Esophagus muscularis mucosa (tissue), 4 donors: ENCODE results near the gene ELAC2. TPM values are rescaled to one million over a fixed set of nuclear protein-coding genes. Genes with fewer than 3 reads are reported as not detected.

Experiments
- DNase-seq: peaks from one replicate; pipeline ENCODE4 v3.0.0-alpha.2; 2017; ENCODE audit errors: extremely low spot score
- H3K27ac ChIP-seq, 4 donors: fragments of 200-600 bp; sonication (generic); replicated peaks in 1 of 4; 1 replicate in 3 of 4; 2 replicates in 1 of 4; pipeline ENCODE4 v1.5.1; 2016 to 2019; ENCODE audit warnings: mild to moderate bottlenecking in 1 of 4
- H3K27me3 ChIP-seq, 4 donors: fragments of 200-600 bp; sonication (generic); one replicate each; pipeline versions ENCODE4 v1.5.1 to v1.6.0; 2016 to 2019
- H3K36me3 ChIP-seq, 4 donors: fragments of 200-600 bp; sonication (generic); one replicate each; pipeline ENCODE4 v1.5.1; 2016 to 2019
- H3K4me1 ChIP-seq, 4 donors: fragments of 200-600 bp; sonication (generic); one replicate each; pipeline ENCODE4 v1.5.1; 2016 to 2019
- H3K4me3 ChIP-seq, 4 donors: fragments of 200-600 bp; sonication (generic); 1 replicate in 2 of 4; 2 replicates in 2 of 4; pipeline ENCODE4 v1.5.1; 2016 to 2019; ENCODE audit warnings: mild to moderate bottlenecking in 4 of 4, moderate library complexity in 1 of 4
- H3K9me3 ChIP-seq, 4 donors: fragments of 200-600 bp; sonication (generic); 1 replicate in 3 of 4; 2 replicates in 1 of 4; pipeline ENCODE4 v1.5.1; 2016 to 2019
- EP300 ChIP-seq: sonication (generic); formaldehyde crosslinking; IDR thresholded peaks from one replicate; pipeline ENCODE4 v1.6.1; 2017; ENCODE audit warnings: antibody characterized with exemption
- POLR2A ChIP-seq: fragments of 450-650 bp; IDR thresholded peaks from one replicate; pipeline ENCODE4 v1.6.1; 2017; ENCODE audit warnings: antibody characterized with exemption, moderate library complexity, mild to moderate bottlenecking, low read depth
- POLR2AphosphoS5 ChIP-seq, 2 donors: sonication (generic); formaldehyde crosslinking; IDR thresholded peaks; one replicate each; pipeline ENCODE4 v1.6.1; 2017; ENCODE audit warnings: antibody characterized with exemption in 2 of 2
- WGBS: methylation state at CpG from one replicate; pipeline ENCODE4 v1.1.5; 2018; 5-methylcytosine and 5-hydroxymethylcytosine counted together
- intact Hi-C: fragments of 100-400 bp; cut with DNase I; formaldehyde crosslinking; loops from one replicate; pipeline ENCODE4 v1.15.1; 2023
- total RNA-seq, 4 donors: library from RNA; depleted of rRNA; stranded (reverse); fragments of >200 nt; gene quantifications; one replicate each; pipeline versions ENCODE4 v1.1.0 to v1.2.1, GENCODE V29; 2016
- TF ChIP-seq, protein P1 (sequence below), 3 experiments: fragments of 200-600 bp in 2 of 3; fragments of 450-650 bp in 1 of 3; sonication (generic) in 2 of 3; IDR thresholded peaks; one replicate each; pipeline ENCODE4 v1.5.1; 2017 to 2019; ENCODE audit warnings: antibody characterized with exemption in 3 of 3, mild to moderate bottlenecking in 2 of 3, moderate library complexity in 1 of 3

Gene ELAC2
- total RNA-seq, 4 donors from 2014 or later: 55.5 to 94.7 (median 90.1) TPM

DNA sequence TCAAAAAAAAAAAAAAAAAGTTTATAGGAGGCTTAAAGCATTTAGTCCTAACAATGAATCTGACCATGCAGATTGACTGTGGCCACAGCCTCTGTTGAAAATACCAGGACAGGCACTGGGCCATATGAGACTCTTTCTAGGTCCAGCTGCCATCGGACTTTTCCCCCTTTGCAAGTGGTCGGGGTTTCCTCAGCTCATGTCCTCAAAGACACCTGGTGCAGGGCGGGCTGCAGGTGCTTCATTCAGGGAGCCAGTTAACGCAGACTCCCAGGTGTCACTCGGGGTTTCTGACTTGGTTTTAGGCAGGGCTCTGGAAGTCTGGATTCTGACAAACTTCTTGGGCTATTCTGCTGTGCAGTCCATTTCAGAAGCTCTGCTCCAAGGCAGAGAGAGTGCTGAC, 20.9 kb downstream of the ELAC2 start:
- peaks cover 0 to 4% (median 2%) of the 10 kb centered on the region in 4 donors for H3K4me1 ChIP-seq
- WGBS: 100% methylated on average over 3 of the region's 5 CpGs
- no peaks in the 10 kb centered on the region for H3K9me3 ChIP-seq
- TF ChIP-seq EP300 (no peak), POLR2AphosphoS5 (IDR thresholded peaks at IDR 0.05) (no peak), POLR2A (no peak)
- TF ChIP-seq, protein P1, sequence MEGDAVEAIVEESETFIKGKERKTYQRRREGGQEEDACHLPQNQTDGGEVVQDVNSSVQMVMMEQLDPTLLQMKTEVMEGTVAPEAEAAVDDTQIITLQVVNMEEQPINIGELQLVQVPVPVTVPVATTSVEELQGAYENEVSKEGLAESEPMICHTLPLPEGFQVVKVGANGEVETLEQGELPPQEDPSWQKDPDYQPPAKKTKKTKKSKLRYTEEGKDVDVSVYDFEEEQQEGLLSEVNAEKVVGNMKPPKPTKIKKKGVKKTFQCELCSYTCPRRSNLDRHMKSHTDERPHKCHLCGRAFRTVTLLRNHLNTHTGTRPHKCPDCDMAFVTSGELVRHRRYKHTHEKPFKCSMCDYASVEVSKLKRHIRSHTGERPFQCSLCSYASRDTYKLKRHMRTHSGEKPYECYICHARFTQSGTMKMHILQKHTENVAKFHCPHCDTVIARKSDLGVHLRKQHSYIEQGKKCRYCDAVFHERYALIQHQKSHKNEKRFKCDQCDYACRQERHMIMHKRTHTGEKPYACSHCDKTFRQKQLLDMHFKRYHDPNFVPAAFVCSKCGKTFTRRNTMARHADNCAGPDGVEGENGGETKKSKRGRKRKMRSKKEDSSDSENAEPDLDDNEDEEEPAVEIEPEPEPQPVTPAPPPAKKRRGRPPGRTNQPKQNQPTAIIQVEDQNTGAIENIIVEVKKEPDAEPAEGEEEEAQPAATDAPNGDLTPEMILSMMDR (IDR thresholded peaks at IDR 0.05): no peak
- peaks cover 75 to 100% (median 99%) of the 10 kb centered on the region in 4 donors for H3K36me3 ChIP-seq
- no peak for DNase-seq
- no peak overlapping the region for H3K4me3 ChIP-seq
- no peak overlapping the region for H3K27ac ChIP-seq
- H3K27me3 ChIP-seq: no peaks in the 10 kb centered on the region
- intact Hi-C loops: no loop called here

DNA sequence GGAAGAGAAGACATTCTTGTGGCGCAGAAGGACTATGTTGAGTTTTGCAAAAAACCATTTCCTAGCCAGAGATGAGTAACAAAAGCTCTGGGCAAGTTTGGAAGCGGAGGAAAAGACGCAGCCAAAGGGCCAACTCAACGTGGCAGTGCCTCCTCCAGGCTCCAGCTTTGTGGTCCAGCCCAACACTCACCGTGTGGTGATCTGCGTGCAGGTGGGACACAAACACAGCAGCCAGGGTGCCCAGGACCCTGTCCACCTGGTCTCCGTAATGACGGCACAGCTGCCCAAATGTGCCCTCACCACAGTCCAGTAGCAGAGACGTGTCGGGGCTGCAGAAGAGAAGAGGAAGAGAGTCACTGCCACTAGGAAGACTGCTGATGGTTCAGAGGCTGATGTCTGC, 21.5 kb downstream of the ELAC2 start:
- WGBS: 88% methylated on average over 8 of the region's 10 CpGs
- Histone ChIP-seq H3K36me3 (peaks cover 78 to 100% (median 99%) of the 10 kb centered on the region in 4 donors), H3K4me3 (no peak overlapping the region), H3K4me1 (no peaks in the 10 kb centered on the region), H3K9me3 (no peaks in the 10 kb centered on the region), H3K27me3 (no peaks in the 10 kb centered on the region), H3K27ac (no peak overlapping the region)
- no peak for TF ChIP-seq POLR2A
- TF ChIP-seq POLR2AphosphoS5 (IDR thresholded peaks at IDR 0.05): no peak
- no peak for TF ChIP-seq EP300
- TF ChIP-seq, protein P1 (IDR thresholded peaks at IDR 0.05): no peak
- DNase-seq: no peak
- intact Hi-C loops: no loop called here

DNA sequence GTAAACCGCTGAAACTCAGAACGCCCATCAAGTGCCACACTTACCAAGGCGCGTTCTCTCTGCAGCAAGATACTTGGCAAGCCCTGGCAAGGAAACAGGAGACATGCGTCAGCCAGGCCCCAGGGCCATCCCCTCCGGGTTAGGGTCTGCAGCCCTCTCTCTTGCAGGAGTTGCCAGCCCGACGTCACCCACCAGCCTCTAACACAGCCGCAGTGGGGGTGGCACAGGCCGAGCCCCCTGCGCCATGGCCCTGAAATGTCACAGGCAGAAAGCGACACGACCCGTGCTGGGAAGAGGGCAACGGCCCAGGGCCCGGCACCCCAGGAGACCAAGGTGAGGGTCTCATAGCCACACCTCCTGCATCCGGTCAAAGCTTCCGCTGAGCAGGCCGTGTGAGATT, 21.9 kb downstream of the ELAC2 start:
- WGBS: 98% methylated on average over 10 of the region's 19 CpGs
- intact Hi-C loops: no loop called here
- Histone ChIP-seq H3K4me1 (no peaks in the 10 kb centered on the region), H3K9me3 (no peaks in the 10 kb centered on the region), H3K27me3 (no peaks in the 10 kb centered on the region), H3K4me3 (no peak overlapping the region), H3K27ac (no peak overlapping the region), H3K36me3 (peaks cover 82 to 100% (median 100%) of the 10 kb centered on the region in 4 donors)
- TF ChIP-seq POLR2AphosphoS5 (IDR thresholded peaks at IDR 0.05) (no peak), POLR2A (no peak), EP300 (no peak)
- TF ChIP-seq, protein P1 (IDR thresholded peaks at IDR 0.05): no peak
- no peak for DNase-seq

DNA sequence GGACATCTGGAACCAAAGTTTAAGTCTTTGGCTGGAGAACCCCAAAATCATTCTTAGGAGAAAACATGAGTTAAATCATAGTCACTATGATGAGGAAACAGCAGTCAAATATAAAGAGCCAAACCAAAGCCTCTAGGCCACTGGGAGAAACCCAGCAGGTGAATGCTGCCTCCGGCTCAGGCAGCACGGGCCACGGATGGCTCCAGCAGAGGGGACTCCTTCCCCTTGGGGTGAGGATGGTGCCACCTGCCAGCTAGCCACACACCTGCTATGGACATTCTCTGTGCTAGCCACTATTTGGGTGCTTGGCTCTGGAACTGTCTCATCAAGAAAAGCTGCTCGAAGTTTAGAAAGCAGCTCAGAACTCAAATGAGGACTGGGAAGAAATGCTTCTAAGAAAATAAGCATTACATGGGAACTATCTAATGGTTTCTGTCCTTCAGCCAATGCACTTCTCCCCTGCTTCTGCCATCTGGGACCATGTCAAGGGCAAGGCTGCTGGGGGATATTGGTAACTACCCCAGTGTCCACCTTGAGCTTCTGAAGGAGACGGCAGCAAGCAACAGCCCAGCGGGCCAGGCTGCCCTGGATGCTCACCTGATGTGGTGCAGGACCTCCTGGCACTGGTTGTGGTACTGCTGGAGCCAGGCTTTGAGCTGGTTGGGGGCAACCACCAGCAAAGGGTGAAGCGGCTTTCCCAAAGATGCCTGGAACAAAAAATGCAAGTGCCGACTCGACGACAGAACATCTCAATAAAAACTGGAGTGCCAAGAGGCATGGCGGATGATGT, 22.5 kb downstream of the ELAC2 start:
- 96% methylated on average over 11 of the region's 11 CpGs for WGBS
- no peak for DNase-seq
- TF ChIP-seq POLR2AphosphoS5 (IDR thresholded peaks at IDR 0.05) (no peak), POLR2A (no peak), EP300 (no peak)
- TF ChIP-seq, protein P1 (IDR thresholded peaks at IDR 0.05): no peak
- H3K36me3 ChIP-seq: peaks cover 88 to 100% (median 100%) of the 10 kb centered on the region in 4 donors
- H3K27me3 ChIP-seq: no peaks in the 10 kb centered on the region
- peaks cover 0 to 3% (median 0%) of the 10 kb centered on the region in 4 donors for H3K4me1 ChIP-seq
- H3K27ac ChIP-seq: no peak overlapping the region
- intact Hi-C loops: no loop called here
- H3K4me3 ChIP-seq: no peak overlapping the region
- H3K9me3 ChIP-seq: no peaks in the 10 kb centered on the region
